Measurements from ENCODE around the gene YJEFN3.
A peak's percentile ranks its signal among the peaks of the same experiment; 100 is the strongest.

YJEFN3 gene

DNA sequence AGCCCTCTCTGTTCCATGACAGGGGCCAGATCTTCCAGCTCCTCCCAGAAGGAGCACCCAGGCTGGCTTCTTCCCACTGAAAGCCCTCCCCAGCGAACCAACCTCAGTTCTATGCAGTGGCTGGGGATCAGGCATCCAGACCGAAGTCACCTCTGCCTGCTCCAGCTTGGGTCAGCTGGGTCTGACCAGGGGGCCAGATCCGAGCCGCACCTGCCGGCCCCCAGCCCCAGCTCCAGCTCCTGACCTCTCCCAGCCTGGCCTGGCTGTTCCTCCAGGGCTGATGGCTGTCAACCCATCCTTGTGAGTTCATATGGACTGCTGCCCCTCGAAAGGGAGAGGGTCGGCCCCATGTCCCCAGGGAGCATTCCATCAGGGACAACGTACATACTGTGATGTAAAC lies 21.4 kb upstream of the YJEFN3 start:
- peaks cover 62% of the 10 kb centered on the region for H3K36me3 ChIP-seq
- no peak overlapping the region for H3K27ac ChIP-seq
- H3K9me3 ChIP-seq, result no peaks in the 10 kb centered on the region
- H3K4me1 ChIP-seq (ENCODE audit: control insufficient read depth in 1 of 2, insufficient read depth in 1 of 2, low read depth in 1 of 2, low read length in 1 of 2), result no peaks in the 10 kb centered on the region
- H3K4me3 ChIP-seq (ENCODE audit: low read depth in 1 of 2, low read length in 1 of 2), result no peak overlapping the region
- H3K27me3 ChIP-seq, result no peaks in the 10 kb centered on the region
- TF ChIP-seq, protein P1, sequence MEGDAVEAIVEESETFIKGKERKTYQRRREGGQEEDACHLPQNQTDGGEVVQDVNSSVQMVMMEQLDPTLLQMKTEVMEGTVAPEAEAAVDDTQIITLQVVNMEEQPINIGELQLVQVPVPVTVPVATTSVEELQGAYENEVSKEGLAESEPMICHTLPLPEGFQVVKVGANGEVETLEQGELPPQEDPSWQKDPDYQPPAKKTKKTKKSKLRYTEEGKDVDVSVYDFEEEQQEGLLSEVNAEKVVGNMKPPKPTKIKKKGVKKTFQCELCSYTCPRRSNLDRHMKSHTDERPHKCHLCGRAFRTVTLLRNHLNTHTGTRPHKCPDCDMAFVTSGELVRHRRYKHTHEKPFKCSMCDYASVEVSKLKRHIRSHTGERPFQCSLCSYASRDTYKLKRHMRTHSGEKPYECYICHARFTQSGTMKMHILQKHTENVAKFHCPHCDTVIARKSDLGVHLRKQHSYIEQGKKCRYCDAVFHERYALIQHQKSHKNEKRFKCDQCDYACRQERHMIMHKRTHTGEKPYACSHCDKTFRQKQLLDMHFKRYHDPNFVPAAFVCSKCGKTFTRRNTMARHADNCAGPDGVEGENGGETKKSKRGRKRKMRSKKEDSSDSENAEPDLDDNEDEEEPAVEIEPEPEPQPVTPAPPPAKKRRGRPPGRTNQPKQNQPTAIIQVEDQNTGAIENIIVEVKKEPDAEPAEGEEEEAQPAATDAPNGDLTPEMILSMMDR (IDR thresholded peaks at IDR 0.05), result no peak

DNA sequence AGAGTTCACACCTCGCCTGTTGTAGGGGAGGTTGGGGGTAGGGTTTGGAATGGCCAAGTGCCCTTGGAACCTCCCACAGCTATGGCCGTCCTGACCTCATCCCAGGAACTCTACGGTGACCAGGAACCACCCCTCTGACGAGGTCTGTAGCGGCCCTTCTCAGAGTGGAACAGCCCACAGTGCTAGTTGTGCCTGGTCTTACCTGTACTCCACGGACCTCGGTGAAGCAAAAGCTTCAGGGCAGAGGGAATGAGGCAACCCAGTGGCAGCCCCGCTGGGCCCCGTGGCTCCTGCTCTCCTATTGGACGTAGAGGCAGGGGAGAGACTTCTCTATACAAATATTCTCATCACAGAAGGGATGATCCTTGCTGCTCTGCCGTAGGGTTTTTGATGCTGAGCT lies 20.5 kb upstream of the YJEFN3 start:
- TF ChIP-seq, protein P1 (IDR thresholded peaks at IDR 0.05), result no peak
- Histone ChIP-seq H3K4me3 (ENCODE audit: low read depth in 1 of 2, low read length in 1 of 2) (no peak overlapping the region), H3K4me1 (ENCODE audit: control insufficient read depth in 1 of 2, insufficient read depth in 1 of 2, low read depth in 1 of 2, low read length in 1 of 2) (no peaks in the 10 kb centered on the region), H3K27ac (no peak overlapping the region), H3K36me3 (peaks cover 53% of the 10 kb centered on the region), H3K27me3 (no peaks in the 10 kb centered on the region), H3K9me3 (no peaks in the 10 kb centered on the region)

DNA sequence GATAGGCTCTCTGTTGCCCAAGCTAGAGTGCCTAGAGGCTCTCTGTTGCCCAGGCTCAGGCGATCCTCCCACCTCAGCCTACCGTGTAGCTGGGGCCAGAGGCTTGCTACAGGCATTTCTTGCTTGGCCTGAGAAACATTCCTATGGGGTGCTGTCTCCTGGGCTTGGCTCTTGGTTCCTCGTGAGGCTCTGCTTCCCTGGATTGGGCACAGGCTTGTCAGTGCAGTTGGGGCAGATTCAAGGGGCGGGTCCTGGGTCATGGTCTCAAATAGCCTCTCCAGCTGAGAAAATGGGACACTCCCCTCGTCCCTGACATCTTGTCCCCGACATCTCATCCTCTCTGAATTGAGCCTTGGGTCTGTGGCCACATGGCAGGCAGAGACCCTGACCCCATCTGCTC lies 18.3 kb upstream of the YJEFN3 start:
- TF ChIP-seq, protein P1 (IDR thresholded peaks at IDR 0.05), result no peak
- peaks cover 1 to 2% of the 10 kb centered on the region in 2 experiments for H3K4me1 ChIP-seq (ENCODE audit: control insufficient read depth in 1 of 2, insufficient read depth in 1 of 2, low read depth in 1 of 2, low read length in 1 of 2)
- H3K27me3 ChIP-seq, result peaks cover 5% of the 10 kb centered on the region
- no peaks in the 10 kb centered on the region for H3K9me3 ChIP-seq
- H3K27ac ChIP-seq, result no peak overlapping the region
- H3K4me3 ChIP-seq (ENCODE audit: low read depth in 1 of 2, low read length in 1 of 2), result no peak overlapping the region
- peaks cover 31% of the 10 kb centered on the region for H3K36me3 ChIP-seq

DNA sequence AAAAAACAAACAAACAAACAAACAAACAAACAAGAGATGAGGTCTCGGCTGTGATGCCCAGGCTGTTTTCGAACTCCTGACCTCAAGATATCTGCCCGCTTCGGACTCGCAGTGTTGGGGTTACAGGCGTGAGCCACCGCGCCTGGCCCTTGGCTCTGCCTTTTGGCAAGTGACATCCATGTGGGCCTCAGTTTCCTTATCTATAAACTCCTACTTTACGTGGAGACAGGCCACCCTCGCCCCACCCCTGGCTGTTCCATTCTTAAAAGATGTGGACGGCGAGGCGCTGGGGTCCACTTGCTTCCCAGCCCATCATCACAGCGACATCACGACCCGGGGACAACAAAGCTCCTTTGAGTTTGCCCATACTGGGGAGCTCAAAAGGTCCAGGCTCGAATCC lies 15.0 kb upstream of the YJEFN3 start:
- Histone ChIP-seq H3K4me3 (ENCODE audit: low read depth in 1 of 2, low read length in 1 of 2) (no peak overlapping the region), H3K4me1 (ENCODE audit: control insufficient read depth in 1 of 2, insufficient read depth in 1 of 2, low read depth in 1 of 2, low read length in 1 of 2) (peaks cover 12% of the 10 kb centered on the region in 2 experiments), H3K27ac (no peak overlapping the region), H3K9me3 (no peaks in the 10 kb centered on the region), H3K36me3 (no peaks in the 10 kb centered on the region), H3K27me3 (peaks cover 5% of the 10 kb centered on the region)
- TF ChIP-seq, protein P1 (IDR thresholded peaks at IDR 0.05), result no peak

DNA sequence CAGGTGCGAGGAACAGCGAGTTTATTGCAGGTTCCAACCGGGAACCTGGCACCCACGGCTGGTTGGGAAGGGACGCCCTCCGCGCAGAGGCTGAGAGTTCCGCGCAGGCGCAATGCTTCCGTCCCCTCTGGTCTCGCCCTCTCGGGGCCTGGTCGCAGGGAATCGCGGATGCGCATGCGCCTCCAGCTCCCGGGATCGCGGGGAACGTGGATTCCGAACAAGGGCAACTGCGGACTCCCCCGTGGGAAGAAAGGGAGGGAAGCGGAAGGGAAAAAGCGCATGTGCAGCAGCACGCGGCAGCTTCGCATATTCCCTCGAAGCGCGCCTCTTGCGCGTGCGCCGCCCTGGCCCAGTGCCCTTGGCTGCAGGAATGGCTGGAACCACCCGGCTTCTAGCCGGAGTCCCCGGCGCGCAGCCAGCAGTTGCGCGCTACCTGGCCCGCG lies 14.5 kb upstream of the YJEFN3 start:
- Histone ChIP-seq H3K27me3 (peaks cover 5% of the 10 kb centered on the region), H3K36me3 (no peaks in the 10 kb centered on the region), H3K9me3 (no peaks in the 10 kb centered on the region), H3K4me1 (ENCODE audit: control insufficient read depth in 1 of 2, insufficient read depth in 1 of 2, low read depth in 1 of 2, low read length in 1 of 2) (peaks cover 12% of the 10 kb centered on the region in 2 experiments), H3K27ac (no peak overlapping the region), H3K4me3 (ENCODE audit: low read depth in 1 of 2, low read length in 1 of 2) (peak overlapping the region in 1 of 2 experiments; percentile 42)
- TF ChIP-seq, protein P1 (IDR thresholded peaks at IDR 0.05), result no peak

Measured in neutrophil (primary cell).